SW 1271 (cell line): ENCODE measurements around the gene ASB4.
A peak's percentile ranks its signal among the peaks of the same experiment; 100 is the strongest.
"Not testable (repeated sequence)": the region's sequence is repeated elsewhere in the genome, so short reads cannot be mapped to it uniquely, and the experiment has no call there.

Experiments
- DNase-seq, 2 experiments: peaks; one replicate each; lab custom pipeline; 2025; lab: John Stamatoyannopoulos, UW

The ASB4 gene

DNA sequence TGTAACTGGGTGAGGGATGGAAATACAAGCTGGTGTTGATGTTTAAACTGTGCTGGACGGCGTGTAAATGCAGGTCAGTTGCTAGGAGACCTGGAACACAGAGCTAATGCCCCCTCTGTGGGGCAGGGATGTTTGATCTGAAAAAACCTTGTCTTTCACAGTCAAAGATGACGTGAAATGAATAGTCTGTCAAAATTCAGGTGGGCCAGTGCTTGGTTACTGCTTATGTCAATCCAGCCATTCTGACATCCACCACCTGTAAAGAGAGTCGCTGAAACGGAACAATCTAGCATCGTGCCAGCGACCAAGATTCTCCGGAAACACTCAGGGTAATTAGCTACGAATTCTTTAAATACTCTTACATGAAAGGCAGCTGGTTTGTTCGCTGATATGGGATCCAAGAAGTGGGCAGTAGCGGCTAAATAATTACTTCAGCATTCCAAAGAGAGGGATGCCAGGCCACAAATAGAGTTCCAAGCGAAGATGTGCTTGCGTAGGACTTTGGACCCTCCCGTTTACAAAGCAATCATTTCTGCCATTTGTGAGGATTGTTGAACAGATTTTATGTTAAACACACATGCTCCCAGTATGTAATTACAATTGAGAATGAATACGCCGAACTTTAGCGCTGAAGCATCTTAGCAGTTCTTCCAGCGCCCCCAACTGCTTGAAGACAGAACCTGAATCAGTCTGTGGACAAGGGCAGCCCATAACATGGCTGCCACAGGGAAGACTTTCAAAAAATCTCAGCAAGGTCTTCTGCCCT is 7.3 kb upstream of the ASB4 start:
- no peak for DNase-seq

DNA sequence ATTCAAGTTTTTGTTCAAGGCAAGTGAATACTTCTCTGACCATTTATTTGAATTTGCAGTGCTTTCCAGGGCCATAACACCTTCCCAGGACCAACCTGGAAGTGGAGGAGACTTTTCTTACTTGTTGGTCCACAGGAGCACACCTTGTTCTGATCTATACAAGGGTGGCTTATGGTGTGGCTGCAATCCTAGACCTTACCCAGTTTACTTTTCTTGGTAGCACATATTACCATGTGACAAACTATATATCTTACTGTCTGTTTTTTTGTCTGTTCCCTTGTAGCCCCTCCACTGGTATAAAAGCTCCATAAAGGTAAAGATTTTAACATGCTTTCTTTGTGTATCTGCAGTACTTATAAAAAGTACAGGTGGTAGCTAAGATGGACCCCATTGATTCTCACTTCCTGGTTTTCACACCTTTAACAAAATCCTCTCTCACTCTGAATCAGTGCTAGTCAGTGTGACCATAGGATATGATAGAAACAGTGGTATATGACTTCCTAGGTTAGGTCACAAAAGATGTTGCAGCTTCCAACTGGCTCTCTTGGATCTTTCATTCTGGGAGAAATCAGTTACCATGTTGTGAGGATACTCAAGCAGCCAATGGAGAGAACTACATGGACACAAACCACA is 5.6 kb upstream of the ASB4 start:
- DNase-seq, result no peak

DNA sequence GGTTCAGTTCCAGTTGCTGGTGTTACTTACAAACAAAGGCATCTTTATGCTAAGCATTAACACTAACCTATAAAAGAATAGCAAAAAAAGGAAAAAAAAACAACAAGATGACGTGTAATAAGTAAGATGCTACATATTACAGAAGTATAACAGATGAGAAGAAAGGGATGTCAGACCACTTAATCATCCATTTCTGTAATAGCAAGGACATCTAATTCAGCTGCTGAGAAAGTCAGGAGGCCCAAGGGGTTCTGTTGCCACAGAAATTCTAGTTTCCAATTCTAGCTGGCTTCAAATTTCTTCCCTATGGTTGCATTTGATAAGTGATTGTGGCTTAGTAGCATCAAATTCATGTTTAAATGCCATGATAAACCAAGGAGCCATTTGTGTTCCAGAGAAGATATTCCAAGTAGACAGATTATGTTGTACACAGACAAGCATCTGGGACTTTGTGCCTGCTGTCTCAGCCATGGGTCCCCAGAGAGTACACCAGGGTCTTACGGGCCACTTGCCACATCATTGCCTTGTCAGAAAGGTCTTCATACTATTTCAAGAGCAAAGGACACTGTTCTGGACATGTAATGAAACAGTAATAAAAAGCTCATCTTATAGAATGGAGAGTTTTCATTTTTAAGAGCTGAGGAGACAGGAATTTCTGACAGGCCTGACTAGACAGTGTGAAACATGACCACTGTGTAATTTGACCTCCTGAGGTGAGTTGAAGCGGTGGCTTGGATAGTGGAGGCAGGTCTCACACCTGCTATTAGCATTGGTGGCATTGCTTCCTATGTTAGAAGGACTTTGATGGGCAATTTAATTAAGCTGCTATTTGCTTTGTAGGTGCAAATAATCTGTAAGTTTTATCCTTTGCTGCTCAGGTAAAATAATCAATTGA is 4.2 kb upstream of the ASB4 start:
- no peak for DNase-seq

DNA sequence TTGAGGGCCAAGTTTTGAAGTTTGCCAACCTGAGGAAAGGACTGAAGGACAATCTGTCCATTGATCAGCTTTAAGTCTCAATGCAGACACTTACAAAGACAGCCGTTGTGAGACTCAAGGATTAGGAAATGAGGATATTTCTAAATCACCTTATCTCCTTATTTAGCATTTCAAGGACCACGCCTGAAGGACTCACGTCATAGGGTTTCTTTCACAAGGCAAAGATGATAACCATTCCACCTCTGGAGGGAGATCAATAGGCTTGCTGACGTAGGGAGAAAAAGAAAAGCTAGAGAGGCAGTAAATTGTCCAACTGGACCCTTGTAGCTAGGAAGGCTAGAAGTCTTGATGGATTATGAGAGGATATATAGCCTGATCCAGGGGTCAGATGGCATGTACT is 3.3 kb upstream of the ASB4 start:
- no peak for DNase-seq

DNA sequence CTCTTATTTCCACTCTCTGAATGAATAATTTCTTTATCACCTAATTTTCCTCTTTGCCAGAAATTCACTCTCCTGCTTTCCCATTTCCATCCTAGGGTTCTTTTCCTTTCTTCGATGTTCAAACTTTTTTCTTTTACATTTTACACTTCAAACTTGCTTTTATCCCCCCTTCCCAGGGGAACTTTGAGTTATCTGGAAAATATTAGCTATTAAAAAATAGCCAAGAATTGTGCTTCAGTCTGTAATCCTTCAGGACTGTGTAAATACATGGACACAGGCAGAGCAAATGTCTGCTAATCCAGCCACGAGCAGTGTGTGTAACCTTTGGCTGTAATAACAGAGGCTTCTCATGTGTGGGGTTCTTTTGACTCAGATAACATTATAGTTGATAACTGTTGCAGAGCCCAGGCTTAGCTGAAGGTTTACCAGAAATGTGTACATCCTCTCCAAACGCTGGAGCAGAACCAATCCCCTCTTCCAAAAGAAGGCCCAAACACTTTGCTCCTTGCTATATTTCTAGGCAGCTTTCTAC is 4.6 kb downstream of the ASB4 start:
- no peak for DNase-seq

DNA sequence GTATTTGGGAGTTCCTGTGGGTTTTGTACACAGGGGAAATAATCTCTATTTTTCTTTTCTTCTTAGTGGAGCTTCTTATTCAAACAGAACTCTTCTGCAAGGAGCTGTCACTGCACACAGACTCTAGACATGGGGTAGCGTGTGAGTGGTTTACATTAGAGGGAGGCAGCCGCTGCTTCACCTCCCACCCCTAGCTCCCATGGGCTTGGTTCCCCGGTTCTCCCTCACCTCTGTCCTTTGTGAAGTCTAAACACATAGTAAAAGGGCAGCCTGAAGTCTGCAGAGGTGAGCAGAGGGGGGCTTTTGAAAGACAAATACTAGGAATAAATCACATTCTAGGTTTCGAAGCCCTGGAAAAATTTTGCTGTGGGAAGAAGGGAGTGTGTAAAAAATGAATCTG is 5.5 kb downstream of the ASB4 start:
- no peak for DNase-seq

DNA sequence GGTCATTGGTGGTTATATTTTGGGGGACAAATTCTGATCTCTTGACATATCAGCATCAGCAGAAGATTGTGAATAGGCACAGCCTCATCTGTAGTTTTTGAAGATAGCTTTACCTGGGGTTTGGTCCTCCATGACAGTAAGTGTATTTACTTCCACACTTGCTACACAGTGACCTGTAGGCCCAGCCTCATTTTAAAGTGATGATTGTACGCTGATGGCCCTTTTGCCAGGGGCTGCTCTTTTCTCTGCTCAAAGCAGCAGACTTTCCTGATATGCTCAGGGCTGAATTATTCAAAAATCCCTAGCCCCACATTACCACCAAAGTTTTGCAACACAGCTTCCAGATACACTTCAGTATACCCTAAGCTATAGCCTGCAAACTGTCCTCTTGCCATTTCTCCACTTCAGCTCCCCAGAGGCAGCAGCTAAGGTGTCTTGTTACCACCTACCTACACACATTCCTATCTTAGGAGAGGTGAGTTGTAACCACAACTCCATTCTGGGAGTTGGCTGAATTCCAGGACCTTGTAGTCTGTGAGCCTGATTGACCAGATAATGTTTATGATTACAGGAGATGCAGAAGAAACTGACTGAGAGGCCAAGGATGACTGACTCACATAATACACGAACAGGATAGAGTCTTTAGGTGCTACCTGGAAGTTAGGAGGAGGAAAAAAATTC is 6.0 kb downstream of the ASB4 start:
- DNase-seq, result no peak

DNA sequence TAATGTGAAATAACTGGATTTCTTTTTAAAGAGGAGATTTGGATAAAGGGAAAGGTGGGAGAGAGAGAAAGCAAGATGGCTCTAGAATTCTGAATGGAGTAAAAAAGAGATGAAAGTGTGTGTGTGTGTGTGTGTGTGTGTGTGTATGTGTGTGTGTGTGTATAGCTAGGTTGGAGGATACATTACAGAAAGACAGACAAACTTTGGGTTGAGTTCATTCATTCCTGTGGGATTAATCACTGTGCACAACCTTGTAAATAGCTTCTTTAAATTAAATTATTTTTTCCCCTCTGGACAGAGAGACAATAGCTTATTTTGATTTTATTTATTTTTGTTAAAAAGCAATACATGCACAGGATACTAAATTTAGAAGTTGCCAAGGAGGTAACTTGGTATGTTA is 7.5 kb downstream of the ASB4 start:
- DNase-seq, result no peak

DNA sequence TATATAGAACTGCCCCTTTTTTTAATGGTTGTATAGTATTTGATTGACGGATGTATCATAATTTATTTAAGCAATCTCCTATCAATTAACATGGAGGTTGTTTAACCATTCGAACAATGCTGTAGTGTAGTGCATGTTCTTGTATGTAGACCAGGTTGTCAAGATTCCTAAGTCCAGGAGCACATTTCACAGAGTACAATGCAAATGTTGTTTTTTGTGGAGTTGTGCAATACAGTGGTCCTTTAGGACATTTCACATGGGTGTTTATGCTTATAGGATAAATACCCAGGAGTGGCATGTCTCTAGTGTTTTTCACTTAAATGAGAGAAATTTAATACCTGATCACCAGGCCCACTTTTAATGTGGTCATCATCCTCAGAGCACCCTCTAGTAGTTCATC is 8.1 kb downstream of the ASB4 start:
- no peak for DNase-seq

DNA sequence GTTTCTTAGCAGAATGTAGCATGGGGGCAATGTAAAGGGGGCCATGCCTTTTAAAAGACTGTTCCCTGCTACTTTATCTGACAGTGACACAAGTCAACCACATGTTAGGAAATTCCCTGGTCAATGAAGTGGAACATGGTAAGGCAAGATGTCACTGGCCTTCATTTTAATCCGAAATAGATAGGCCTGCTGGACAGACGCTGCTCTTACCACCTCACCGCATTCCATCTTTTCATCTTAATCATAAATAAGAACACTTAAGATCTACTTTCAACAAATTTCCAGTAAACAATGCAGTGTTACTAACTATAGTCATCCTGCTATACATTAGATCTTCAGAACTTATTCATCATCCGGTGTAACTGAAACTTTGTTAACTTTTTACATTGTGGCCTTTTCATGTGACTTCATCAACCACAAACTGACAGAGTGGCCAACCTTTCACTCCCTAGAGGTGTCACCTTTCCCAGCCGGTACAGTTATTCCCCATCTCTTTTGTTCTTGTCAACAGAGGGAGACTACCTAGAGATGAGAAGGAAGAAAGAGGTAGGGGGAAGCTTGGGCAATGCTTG is 15.6 kb downstream of the ASB4 start:
- no peak for DNase-seq

DNA sequence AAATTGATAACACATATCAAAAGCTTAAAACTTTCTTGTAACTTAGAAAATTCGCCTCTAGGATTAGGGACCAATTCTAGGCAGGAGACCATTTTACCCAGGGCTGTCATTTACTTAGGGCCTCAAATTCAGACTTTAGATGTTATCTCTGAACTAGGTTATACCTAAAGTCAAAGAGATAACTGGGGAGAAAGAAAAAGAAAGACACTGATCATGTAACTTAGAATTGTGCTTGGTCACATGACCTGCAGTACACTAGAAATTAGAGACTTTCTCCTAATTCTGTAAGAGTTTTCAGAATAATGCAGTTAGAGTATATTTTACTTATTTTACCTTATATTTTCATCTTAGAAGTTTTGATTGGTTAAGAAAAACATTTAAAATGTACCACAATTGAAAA is 16.7 kb downstream of the ASB4 start:
- no peak for DNase-seq

DNA sequence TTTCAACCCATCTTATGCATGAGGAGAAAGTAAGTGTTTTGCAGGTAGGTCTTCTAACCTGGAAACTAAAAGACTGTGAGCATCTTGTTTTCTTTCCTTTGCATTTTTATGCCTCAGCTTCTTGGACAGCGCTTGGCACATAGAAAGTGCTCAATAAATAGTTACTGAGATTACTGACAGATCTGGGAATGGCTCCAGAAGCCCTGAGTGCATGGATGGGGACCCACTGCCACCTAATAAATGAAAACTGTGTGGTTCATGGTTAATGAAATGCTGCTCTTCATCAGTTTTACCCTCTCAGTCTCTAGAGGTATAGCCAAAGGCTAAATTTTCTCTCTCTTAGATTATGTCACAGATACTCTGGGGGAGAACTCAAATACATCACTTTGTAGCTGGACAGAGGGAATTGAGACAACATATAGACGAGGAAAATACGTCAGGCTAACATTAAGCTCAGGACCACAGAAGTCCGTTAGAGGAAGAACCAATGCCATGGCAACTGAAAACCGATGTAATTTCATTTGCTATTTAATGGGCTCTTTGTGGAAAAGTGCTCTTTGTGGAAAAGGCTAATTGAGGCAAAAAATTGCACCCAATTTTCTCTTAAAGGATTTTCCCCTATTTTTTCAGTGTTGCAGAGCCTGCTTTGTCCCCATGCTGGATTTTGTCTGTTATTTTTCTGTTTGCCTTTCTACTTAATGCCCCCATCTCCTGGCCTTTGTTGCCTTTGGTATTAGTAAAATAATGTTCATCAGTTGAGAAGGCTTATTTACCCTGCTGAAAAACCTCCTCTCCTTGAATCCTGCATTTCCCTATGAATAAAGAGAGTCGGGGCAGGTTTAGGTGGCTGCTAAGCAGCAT is 17.8 kb downstream of the ASB4 start:
- DNase-seq, result no peak

DNA sequence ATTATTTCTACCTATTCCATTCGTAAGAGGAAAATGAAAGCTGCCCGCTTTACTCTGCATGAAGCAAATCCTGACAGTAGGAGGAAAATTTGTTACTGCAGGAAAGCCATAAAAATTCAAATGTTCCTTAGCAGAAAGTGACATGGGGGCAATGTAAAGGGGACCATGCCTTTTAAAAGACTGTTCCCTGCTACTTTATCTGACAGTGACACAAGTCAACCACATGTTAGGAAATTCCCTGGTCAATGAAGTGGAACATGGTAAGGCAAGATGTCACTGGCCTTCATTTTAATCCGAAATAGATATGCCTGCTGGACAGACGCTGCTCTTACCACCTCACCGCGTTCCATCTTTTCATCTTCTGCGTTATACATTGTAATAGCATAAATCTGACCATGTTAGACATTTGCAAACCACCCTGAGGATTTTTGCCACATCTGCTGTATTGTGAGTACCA is 18.4 kb downstream of the ASB4 start:
- not testable (repeated sequence) for DNase-seq

DNA sequence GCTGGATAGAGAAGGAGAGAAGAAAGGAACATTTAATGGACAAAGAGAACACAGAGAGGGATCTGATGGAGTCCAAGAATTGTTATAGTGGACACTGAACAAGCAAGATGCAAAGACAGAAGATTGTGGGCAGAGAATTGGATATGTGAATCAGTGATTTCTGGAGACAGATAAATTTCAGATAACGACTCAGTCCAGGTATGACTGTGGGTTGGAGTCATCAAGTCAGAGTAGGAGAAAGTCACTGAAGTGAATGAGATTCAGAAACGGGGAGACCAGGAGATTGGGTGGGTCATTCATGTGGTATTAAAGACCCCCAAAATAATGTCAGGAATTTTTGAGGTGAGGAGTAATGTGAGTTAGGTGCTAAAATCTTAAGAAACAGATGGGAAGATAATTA is 23.0 kb downstream of the ASB4 start:
- no peak for DNase-seq

DNA sequence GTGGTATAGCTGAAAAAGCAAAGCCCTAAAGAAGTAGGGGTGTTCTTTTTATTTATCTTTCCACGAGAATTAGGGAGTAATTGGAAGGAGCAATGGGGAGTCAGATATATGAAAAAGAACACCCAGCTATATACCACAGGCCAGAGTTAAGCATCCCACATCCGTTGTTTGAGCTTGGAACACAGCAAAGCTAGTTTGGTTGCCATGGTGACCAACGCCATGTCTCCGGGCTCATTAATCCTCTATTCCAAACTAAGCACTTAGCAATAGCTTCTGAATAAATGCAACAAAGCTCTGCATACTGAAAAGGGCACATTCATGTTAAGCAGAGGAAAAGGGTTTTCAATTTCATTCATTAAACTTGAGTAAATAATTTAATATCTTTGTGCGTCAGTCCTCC is 23.5 kb downstream of the ASB4 start:
- no peak for DNase-seq

DNA sequence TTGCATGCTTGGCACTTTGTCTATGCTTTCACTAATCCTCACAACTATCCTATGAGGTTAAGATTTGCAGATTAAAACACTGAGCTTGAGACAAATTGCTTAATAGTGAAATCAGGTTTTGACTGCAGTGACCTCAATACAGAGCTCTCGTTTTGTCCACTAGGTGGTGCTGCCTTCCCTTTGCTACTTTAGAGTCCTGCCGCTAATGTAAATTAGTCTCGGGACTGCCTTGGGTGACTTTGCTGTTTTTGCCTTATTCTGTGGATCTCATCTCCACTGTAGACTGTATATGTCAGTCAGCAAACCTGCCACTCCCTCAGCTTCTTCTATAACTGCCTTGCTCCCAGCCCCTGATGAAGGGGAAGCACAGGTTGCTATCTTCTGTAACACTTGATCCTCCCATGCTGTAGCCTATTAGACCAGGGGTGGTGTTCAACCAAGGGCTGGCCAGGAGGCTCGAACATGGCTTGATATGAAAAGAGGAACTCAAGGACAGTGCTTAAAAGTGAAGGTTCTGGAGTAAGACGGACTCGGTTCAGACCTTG is 26.0 kb downstream of the ASB4 start:
- peak in 1 of 2 experiments; percentile 40 for DNase-seq

DNA sequence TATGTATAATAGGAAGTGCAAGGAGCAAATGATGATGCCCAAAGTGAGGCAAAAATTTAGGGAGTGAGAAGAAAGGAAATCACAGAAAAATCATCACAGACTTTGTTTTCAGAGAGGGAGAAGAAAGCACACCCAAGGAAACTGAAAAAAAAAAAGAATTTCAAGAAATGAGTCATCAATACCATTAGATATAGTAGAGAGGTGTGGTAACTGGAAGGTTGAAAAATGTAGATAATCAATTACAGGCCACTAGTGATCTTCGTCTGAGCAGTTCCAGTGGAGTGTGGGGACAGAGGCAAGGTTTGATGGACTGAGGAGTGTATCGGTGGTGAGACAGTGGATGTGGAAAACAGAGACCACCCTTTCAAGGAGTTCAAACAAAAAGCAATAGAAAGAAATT is 31.7 kb downstream of the ASB4 start:
- no peak for DNase-seq

DNA sequence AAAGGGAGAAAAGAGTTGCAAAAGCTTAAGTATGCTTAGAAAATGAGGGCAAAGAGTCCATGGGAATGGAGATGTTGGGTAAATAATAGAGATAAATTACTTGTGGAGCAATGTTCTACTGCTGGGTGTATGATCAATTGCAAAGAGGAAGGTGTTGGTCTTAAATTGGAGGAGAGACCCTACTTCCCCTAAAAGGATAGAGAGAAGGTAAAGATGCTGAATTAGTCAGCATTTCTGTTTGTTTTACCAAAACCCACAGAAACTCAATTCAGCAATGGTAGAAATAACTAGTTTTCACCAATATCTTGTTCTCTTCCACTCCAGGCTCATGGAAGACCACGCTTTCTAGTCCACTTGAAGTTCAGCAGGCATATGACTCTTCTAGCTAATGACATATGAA is 32.1 kb downstream of the ASB4 start:
- no peak for DNase-seq

DNA sequence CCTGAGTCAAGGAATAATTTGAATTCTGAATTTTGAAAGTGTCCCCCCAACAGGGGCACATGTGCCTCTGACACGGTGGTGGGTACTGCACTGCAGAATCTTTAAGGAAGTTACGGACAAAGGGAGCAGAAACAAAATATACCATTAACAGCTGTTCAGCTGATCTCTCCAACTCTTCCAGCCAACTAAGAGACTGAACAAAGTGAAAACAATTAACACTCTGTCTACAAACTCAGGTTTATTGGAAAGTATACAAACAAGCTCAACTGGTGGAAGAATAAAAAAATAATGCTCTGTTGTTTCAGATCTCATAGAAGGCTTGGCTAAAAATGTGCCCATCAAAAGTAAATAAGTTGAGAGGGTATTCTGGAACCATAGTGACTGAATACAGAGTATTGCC is 34.4 kb downstream of the ASB4 start:
- no peak for DNase-seq

DNA sequence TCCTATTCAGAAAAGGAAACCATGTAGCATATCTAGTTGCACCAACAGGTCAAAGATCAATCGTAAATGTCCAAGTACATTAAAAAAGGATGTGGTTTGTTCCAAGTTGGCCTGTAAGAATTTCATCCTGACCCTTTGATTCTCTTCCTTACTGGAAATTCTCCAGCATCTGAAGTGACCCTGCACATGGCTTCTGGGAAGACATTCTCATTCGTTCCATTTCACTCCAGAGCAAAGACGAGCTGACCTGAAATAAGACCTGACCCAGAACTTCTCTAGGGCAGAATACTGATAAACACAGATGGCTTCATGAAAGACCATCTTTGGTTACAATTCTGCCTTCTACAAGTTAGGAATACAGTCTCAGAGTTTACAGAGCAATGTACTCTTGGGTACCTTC is 39.8 kb downstream of the ASB4 start:
- no peak for DNase-seq
